Bronchial epithelial cell (primary cell): ENCODE results near the gene TMED9. TPM values are rescaled to one million over a fixed set of nuclear protein-coding genes. Genes with fewer than 3 reads are reported as not detected.
A peak's percentile ranks its signal among the peaks of the same experiment; 100 is the strongest.

ENCODE experiments used
- DNase-seq: peaks from one replicate; pipeline ENCODE4 v3.0.0-alpha.2; 2010; ENCODE audit warnings: low read depth
- FAIRE-seq: peaks from 2 replicates; lab custom pipeline; 2011; peaks lifted over from hg19 to GRCh38; lab: Jason Lieb, UNC
- H3K27me3 ChIP-seq: 2 replicates; pipeline ENCODE4 v1.5.1; 2011; ENCODE audit warnings: low read length; ENCODE audit not compliant: control insufficient read depth, insufficient read depth
- H3K36me3 ChIP-seq: 2 replicates; pipeline ENCODE4 v1.5.1; 2011; ENCODE audit warnings: low read length; ENCODE audit not compliant: control insufficient read depth, insufficient read depth
- H3K4me3 ChIP-seq: 2 replicates; pipeline ENCODE4 v1.5.1; 2011; ENCODE audit warnings: mild to moderate bottlenecking, low read depth, low read length, control low read depth
- total RNA-seq: library from RNA; depleted of rRNA; stranded (reverse); fragments of >200 nt; gene quantifications from 2 replicates; pipeline ENCODE4 v1.2.1, GENCODE V29; 2014
- TF ChIP-seq, protein P1 (sequence below): IDR thresholded peaks from 2 replicates; pipeline ENCODE4 v1.5.1; 2011; ENCODE audit warnings: mild to moderate bottlenecking, moderate library complexity, low read length, control low read depth, inconsistent platforms; ENCODE audit not compliant: insufficient read depth, severe bottlenecking

Gene TMED9
- total RNA-seq, 1 donor from 2014 or later: 184 TPM

DNA sequence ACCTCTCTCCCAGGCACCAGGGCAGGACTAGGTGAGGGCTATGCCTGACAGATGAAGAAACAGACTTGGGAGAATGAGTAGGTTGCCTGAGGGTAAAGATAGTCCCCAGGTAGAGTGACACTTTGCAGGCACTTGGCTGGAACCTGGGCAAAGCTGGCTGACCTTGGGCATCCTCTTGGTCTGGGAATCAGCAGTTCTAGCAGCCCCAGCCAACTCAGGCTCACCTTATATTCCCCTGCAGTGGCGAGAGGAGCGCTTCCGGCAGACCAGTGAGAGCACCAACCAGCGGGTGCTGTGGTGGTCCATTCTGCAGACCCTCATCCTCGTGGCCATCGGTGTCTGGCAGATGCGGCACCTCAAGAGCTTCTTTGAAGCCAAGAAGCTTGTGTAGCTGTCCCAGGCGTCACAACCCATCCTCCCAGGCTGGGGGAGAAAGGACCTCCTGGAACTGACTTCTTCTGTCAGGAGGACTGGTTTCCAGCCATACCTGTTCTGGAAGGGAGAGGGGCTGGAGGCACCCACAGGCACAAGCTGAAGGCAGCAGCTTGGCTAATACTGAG is 3.1 kb downstream of the TMED9 start:
- TF ChIP-seq, protein P1, sequence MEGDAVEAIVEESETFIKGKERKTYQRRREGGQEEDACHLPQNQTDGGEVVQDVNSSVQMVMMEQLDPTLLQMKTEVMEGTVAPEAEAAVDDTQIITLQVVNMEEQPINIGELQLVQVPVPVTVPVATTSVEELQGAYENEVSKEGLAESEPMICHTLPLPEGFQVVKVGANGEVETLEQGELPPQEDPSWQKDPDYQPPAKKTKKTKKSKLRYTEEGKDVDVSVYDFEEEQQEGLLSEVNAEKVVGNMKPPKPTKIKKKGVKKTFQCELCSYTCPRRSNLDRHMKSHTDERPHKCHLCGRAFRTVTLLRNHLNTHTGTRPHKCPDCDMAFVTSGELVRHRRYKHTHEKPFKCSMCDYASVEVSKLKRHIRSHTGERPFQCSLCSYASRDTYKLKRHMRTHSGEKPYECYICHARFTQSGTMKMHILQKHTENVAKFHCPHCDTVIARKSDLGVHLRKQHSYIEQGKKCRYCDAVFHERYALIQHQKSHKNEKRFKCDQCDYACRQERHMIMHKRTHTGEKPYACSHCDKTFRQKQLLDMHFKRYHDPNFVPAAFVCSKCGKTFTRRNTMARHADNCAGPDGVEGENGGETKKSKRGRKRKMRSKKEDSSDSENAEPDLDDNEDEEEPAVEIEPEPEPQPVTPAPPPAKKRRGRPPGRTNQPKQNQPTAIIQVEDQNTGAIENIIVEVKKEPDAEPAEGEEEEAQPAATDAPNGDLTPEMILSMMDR: no peak
- no peak for DNase-seq
- Histone ChIP-seq H3K4me3 (no peak overlapping the region), H3K36me3 (peaks cover 30% of the 10 kb centered on the region), H3K27me3 (no peaks in the 10 kb centered on the region)
- no peak for FAIRE-seq

DNA sequence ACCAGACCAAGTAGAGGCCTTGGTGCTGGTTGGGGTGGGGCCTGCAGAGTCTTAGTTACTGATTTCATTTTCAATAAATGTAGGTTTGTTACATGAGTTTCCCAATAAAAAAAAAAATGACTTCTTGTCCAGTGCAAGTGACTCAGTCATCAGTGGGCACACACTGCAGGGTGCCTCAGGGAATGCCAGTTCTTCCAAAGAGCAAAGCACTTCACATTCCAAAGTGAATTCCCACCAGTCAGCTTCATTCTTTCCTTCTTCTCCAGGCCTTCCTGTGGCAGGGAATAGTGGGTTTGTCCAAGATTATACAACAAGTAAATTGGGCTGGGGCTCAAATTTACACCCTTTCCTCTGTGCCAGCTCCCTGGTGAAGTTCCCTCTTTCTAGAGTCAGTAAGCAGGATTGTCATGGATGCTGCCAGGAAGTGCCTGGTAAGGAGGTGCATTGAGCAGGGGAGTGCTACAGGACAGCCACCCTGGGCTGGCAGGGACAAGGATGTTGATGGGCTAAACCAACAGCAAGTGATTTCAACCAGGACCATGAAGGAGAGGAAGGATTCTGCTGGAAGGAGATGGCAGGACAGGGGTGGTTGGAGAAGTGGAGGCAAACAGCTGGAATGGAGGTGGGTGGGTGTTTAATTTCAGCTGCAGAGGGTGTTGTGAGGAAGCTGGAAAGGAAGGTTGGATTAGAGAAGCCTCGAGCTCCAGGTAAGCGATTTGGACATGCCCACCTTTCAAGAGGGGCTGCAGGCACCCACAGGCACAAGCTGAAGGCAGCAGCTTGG is 4.2 kb downstream of the TMED9 start:
- no peak overlapping the region for H3K4me3 ChIP-seq
- peaks cover 30% of the 10 kb centered on the region for H3K36me3 ChIP-seq
- no peak for DNase-seq
- no peaks in the 10 kb centered on the region for H3K27me3 ChIP-seq
- FAIRE-seq: no peak
- TF ChIP-seq, protein P1: no peak

DNA sequence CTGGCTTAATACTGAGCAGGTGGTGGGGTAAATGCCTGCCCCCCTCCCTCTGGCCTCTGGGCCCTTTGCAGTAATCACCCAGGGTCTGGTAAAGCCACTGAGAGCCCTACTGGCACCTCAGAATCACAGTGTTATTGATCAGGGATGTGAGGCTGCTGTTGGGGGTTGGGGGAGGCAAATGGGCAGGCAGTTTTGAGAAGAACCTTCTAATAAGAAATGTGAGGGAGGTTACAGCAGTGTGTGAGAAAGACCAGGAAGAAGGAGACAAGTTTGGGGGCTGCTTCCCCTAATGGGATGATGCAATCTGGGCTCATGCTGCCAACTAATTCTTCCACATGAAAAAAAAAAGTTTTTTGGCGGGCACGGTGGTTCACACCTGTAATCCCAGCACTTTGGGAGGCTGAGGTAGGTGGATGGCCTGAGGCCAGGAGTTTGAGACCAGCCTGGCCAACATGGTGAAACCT is 4.8 kb downstream of the TMED9 start:
- Histone ChIP-seq H3K27me3 (no peaks in the 10 kb centered on the region), H3K36me3 (peaks cover 30% of the 10 kb centered on the region), H3K4me3 (no peak overlapping the region)
- FAIRE-seq: no peak
- TF ChIP-seq, protein P1: no peak
- no peak for DNase-seq

DNA sequence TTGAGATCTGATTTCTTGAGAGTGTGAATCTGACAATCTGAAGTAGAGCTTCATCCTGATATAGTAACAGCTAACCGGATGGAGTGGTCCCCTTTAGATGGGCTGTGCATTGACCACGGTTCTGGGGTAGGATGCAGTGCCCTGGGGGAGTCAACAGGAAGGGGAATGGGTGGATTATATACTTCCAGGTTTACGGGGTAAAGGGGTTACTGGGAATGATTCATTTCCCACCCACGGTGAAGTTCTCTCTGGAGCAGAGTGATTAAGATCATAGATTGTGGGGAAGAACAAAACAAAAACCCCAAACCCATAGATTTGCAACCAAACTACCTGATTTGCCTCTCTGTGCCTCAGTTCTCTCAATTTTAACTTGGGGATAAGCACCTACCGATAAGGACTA is 6.5 kb downstream of the TMED9 start:
- Histone ChIP-seq H3K36me3 (peaks cover 29% of the 10 kb centered on the region), H3K27me3 (no peaks in the 10 kb centered on the region), H3K4me3 (no peak overlapping the region)
- TF ChIP-seq, protein P1: no peak
- peak; percentile 16 for DNase-seq
- FAIRE-seq: no peak

DNA sequence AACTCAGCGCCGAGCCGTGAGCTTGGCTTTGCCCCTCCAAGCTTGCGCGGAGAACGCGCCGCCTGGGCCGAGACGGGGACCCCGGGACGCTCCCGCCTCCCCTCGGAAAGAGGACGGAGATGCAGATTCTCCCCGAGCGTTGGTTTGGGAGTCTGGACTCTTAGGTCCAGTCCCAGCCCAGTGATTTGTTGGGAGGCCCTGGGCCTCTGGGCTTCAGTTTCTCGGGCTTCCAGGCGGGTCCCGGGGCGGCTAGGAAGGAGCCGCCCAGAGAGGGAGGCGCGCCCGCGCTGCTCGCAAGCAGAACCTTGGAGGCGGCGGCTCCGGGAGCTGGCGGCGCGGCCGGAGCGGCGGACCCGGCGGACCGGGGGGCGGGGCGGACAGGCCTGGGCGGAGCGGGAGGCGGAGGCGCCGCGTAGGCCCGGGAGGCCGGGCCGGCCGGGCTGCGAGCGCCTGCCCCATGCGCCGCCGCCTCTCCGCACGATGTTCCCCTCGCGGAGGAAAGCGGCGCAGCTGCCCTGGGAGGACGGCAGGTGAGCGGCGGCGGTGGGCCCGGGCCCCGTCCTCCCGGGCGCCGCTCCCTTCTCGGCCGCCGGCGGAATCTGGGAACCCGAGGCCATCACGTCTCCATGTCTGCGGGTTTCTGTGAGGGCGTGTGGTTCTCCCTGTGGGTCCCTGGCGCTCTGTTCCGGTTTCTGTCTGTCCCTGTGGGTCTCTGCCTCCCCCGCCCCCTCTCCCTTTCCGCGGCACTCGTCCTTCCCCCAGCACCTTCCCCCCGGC is 7.9 kb downstream of the TMED9 start, which contains the start of gene B4GALT7:
Gene B4GALT7, plus strand, starts transcription at position 402 of the 777 bp plus-strand sequence. Its CDS starts 79 bp downstream, at position 481.
- Histone ChIP-seq H3K36me3 (peaks cover 16% of the 10 kb centered on the region), H3K27me3 (no peaks in the 10 kb centered on the region), H3K4me3 (peak within 1 kb of the TSS; percentile 84)
- FAIRE-seq: no peak
- TF ChIP-seq, protein P1: no peak
- peak; percentile 43 for DNase-seq
